Measurements from ENCODE around the gene SLC35F1.
"Not testable (repeated sequence)": the region's sequence is repeated elsewhere in the genome, so short reads cannot be mapped to it uniquely, and the experiment has no call there.

SLC35F1 gene

DNA sequence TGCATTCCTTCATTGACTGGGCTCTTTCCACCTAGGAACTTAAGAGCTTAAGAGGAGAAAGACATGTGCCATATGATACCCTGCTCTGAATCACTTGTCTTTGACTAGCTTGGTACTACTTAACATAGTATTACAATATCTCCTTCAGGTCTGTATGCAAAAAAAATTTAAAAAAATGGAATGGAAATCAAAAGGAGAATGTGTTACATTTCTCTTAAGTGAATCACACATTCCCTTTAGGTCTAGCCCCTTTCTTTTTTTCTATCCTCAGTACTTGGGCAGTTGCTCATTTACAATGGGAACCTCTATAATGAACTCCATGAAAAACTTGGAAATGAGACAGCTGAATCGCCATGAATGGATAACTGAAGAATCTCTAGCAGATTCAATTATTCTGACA lies 53.8 kb downstream of the SLC35F1 start:
- TF ChIP-seq, protein P1, sequence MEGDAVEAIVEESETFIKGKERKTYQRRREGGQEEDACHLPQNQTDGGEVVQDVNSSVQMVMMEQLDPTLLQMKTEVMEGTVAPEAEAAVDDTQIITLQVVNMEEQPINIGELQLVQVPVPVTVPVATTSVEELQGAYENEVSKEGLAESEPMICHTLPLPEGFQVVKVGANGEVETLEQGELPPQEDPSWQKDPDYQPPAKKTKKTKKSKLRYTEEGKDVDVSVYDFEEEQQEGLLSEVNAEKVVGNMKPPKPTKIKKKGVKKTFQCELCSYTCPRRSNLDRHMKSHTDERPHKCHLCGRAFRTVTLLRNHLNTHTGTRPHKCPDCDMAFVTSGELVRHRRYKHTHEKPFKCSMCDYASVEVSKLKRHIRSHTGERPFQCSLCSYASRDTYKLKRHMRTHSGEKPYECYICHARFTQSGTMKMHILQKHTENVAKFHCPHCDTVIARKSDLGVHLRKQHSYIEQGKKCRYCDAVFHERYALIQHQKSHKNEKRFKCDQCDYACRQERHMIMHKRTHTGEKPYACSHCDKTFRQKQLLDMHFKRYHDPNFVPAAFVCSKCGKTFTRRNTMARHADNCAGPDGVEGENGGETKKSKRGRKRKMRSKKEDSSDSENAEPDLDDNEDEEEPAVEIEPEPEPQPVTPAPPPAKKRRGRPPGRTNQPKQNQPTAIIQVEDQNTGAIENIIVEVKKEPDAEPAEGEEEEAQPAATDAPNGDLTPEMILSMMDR (conservative IDR thresholded peaks at IDR 0.05; ENCODE audit: low read length): no peak
- DNase-seq (ENCODE audit: low read depth): no peak
- no peak overlapping the region for H3K4me3 ChIP-seq (ENCODE audit: low read length)

DNA sequence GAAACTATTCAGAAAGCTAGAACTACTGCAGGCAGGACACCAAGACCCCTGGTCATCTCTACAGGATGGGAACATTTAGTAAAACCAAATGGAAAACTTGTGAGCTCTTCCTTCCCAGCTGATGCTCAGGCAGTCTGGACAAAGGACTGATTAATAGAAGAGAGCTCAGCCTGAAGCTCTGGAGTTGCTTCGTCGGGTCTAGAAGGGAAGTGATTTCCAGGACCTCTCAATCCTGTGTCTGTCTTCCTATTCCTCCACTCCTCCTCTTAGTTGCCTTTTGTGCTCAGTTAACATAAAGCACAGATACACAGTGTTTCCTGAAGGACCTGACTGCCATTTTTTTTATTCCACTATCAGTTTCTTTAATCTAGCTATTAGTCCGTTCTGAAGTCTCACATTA lies 54.2 kb downstream of the SLC35F1 start:
- DNase-seq (ENCODE audit: low read depth): no peak
- TF ChIP-seq, protein P1 (conservative IDR thresholded peaks at IDR 0.05; ENCODE audit: low read length): no peak
- no peak overlapping the region for H3K4me3 ChIP-seq (ENCODE audit: low read length)

DNA sequence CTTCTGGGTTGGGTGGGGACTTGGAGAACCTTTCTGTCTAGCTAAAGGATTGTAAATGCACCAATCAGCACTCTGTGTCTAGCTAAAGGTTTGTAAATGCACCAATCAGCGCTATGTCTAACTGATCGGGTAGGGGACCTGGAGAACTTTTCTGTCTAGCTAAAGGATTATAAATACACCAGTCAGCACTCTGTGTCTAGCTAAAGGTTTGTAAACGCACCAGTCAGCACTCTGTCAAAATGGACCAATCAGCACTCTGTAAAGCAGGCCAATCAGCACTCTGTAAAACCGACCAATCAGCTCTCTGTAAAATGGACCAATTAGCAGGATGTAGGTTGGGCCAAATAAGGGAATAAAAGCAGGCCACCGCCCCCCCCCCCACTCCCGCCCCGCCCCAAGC lies 58.7 kb downstream of the SLC35F1 start:
- H3K4me3 ChIP-seq (ENCODE audit: low read length); DNase-seq (ENCODE audit: low read depth): not testable (repeated sequence)

DNA sequence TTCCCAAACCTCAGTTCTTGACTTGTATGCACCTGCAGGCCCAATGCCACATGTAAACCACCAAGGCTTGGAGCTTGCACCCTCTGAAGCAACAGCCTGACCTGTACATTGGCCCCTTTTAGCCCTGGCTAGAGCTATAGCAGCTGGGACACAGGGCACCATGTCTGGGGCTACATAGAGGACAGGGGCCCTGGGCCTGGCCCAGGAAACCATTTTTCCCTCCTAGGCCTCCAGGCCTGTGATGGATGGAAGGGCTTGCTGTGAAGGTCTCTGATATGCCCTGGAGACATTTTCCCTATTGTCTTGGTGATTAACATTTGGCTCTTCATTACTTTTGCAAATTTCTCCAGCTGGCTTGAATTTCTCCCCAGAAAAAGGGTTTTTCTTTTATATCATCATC lies 64.6 kb downstream of the SLC35F1 start:
- DNase-seq (ENCODE audit: low read depth): no peak
- no peak overlapping the region for H3K4me3 ChIP-seq (ENCODE audit: low read length)
- TF ChIP-seq, protein P1 (conservative IDR thresholded peaks at IDR 0.05; ENCODE audit: low read length): no peak

DNA sequence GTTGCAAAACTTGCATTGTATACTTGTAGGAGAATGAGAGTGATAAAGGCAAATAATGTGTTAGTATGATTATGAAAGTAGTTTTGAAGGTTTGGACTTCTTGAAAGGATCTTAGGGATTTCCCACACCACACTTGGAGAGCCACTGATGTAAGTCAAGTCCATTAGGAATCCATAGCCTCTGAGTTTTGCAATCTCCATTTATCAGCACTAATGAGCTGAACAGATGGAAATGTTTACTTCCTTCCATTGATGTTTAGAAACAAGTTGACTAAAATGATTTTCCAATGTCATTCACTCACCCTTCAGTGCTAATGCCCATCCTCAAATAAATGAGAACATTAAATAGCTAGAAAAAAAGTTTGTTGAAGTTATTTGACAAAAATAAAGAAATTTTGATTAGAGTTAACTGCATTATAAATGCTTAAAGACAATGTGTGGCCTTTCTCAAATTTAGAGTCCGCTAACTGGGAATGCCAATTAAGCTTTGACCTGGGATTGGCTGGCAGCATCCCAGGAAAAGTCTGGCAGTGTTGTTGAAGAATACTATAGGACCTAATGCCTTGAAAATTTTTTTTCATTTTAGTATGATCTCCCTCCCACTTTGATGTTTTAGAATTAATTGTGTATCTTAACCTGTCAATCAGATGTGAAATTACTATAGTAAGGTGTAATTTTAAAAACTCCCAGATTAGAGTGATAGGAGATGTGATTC lies 68.0 kb downstream of the SLC35F1 start:
- H3K4me3 ChIP-seq (ENCODE audit: low read length): no peak overlapping the region
- TF ChIP-seq, protein P1 (conservative IDR thresholded peaks at IDR 0.05; ENCODE audit: low read length): no peak

DNA sequence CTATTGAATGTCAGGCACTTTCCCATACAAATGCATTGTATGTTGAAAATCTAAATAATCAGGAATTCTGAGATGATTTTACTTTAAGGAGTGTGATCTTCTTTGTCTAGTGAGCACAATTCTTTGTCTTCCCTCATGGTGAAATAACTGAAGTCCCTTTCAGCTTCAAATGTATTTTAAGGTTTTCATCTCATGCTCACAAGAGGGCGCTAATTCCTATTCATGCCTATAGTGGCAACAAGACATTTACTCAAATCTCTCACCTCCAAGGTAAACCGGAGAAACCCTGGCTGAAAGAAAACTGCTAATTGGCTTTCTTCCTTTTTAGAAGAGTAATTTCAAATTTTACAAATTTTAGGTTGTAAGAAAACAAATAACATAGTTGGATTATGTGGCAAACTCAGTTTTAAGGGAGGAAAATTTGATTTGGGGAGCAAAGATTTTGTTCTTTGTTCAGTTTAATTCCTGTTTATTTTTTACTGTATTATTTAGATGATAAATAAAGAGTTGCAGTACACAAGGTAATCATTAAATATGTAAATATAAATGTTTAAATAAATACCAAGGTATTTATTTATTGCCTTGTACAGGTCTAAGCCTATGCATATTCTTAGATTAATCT lies 69.1 kb downstream of the SLC35F1 start:
- peak; percentile 47 for DNase-seq (ENCODE audit: low read depth)
- TF ChIP-seq, protein P1 (conservative IDR thresholded peaks at IDR 0.05; ENCODE audit: low read length): peak; percentile 71
- H3K4me3 ChIP-seq (ENCODE audit: low read length): no peak overlapping the region

More for the DNA sequence above, 68.0 kb downstream of the SLC35F1 start:
- DNase-seq (ENCODE audit: low read depth): no peak

DNA sequence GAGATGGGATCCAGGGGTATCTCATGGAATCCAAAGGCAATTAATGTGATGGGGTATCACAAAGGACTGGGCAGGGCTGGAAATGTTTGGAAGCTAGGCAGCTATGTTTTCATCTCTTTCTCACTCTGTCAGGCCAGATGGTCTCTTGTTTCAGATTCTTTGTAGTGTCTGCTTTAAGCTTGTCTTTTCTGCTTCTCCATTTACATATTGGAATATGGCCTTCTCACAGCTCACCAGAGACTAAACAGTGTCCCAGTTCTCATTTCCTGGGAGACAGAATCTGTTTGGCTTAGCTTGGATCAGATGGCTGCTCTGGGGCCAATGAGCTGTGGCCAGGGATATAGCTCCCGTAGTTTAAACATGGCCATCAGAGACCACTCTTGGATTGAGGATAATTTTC lies 78.9 kb downstream of the SLC35F1 start:
- no peak for DNase-seq (ENCODE audit: low read depth)
- H3K4me3 ChIP-seq (ENCODE audit: low read length): no peak overlapping the region
- TF ChIP-seq, protein P1 (conservative IDR thresholded peaks at IDR 0.05; ENCODE audit: low read length): no peak

Measured in AG10803 (cell line).